PC-3 (cell line): Measurements from ENCODE around the gene SH2D3C. TPM values are rescaled to one million over a fixed set of nuclear protein-coding genes. Genes with fewer than 3 reads are reported as not detected.

ENCODE experiments used
- ATAC-seq: fragments of 200-7000 bp; cut with Tn5 transposase; 2 replicates; pipeline ENCODE4 v1.9.1; 2020; ENCODE audit warnings: mild to moderate bottlenecking, moderate library complexity
- BruUV-seq: library from RNA; stranded (reverse); fragments of 400-500 nt; replicated peaks from 2 replicates; lab custom pipeline; 2021; lab: Mats Ljungman, UMichigan
- CTCF ChIA-PET: fragments of 300-600 bp; sonication (Branson Sonifier 250); formaldehyde crosslinking; loops from one replicate; lab custom pipeline; 2022; ENCODE audit warnings: antibody characterized with exemption; lab: Charles Lee
- POLR2A ChIA-PET: fragments of 300-600 bp; sonication (Branson Sonifier 250); formaldehyde crosslinking; loops from one replicate; lab custom pipeline; 2022; ENCODE audit warnings: antibody characterized with exemption; ENCODE audit not compliant: unreplicated experiment; lab: Charles Lee
- DNase-seq: peaks from one replicate; pipeline ENCODE4 v3.0.0-alpha.2; 2015
- H2AFZ ChIP-seq: fragments of 300-600 bp; sonication (generic); 2 replicates; pipeline ENCODE4 v1.6.0; 2016; ENCODE audit warnings: antibody characterized with exemption, low read length
- H3F3A ChIP-seq: fragments of 300-600 bp; sonication (generic); one replicate; pipeline ENCODE4 v1.6.0; 2017; ENCODE audit warnings: antibody characterized with exemption, low read length, control low read depth, mild to moderate bottlenecking; ENCODE audit not compliant: unreplicated experiment
- H3K27ac ChIP-seq: fragments of 300-600 bp; sonication (generic); 2 replicates; pipeline ENCODE4 v1.5.1; 2016; ENCODE audit warnings: mild to moderate bottlenecking, low read length
- H3K27me3 ChIP-seq: fragments of 300-600 bp; sonication (generic); 2 replicates; pipeline ENCODE4 v1.6.1; 2016; ENCODE audit warnings: low read length, mixed read lengths
- H3K36me3 ChIP-seq: fragments of 300-600 bp; sonication (generic); 2 replicates; pipeline ENCODE4 v1.6.1; 2016; ENCODE audit warnings: low read depth, mixed run types, low read length, mixed read lengths
- H3K4me1 ChIP-seq: fragments of 300-600 bp; sonication (generic); 2 replicates; pipeline ENCODE4 v1.5.1; 2016; ENCODE audit warnings: low read length; ENCODE audit not compliant: insufficient read depth
- H3K4me2 ChIP-seq: fragments of 300-600 bp; sonication (generic); 2 replicates; pipeline ENCODE4 v1.6.0; 2016; ENCODE audit warnings: low read length
- H3K4me3 ChIP-seq: fragments of 300-600 bp; sonication (generic); 2 replicates; pipeline ENCODE4 v1.5.1; 2016; ENCODE audit warnings: mild to moderate bottlenecking, low read length, mixed read lengths
- H3K79me2 ChIP-seq: fragments of 300-600 bp; sonication (generic); 2 replicates; pipeline ENCODE4 v1.6.1; 2017; ENCODE audit warnings: low read length, mixed read lengths
- H3K9ac ChIP-seq: fragments of 300-600 bp; sonication (generic); 2 replicates; pipeline ENCODE4 v1.6.0; 2016; ENCODE audit warnings: mild to moderate bottlenecking, low read length
- H3K9me2 ChIP-seq: fragments of 300-600 bp; sonication (generic); replicated peaks from 2 replicates; pipeline ENCODE4 v1.6.1; 2016; ENCODE audit warnings: mixed run types, low read length, mixed read lengths
- H3K9me3 ChIP-seq: fragments of 300-600 bp; sonication (generic); 2 replicates; pipeline ENCODE4 v1.6.1; 2016; ENCODE audit warnings: low read length, mixed read lengths
- H4K20me1 ChIP-seq: fragments of 300-600 bp; sonication (generic); 2 replicates; pipeline ENCODE4 v1.6.1; 2016; ENCODE audit warnings: low read length, mixed read lengths
- EZH2 ChIP-seq: fragments of 300-600 bp; sonication (generic); IDR thresholded peaks from one replicate; pipeline ENCODE4 v1.6.1; 2017; ENCODE audit warnings: antibody characterized with exemption, mild to moderate bottlenecking, low read length; ENCODE audit not compliant: unreplicated experiment
- EZH2phosphoT487 ChIP-seq: fragments of 300-600 bp; sonication (generic); IDR thresholded peaks from 2 replicates; pipeline ENCODE4 v1.6.1; 2018; ENCODE audit warnings: mild to moderate bottlenecking, antibody characterized with exemption, low read length, borderline replicate concordance
- intact Hi-C: fragments of 100-400 bp; cut with micrococcal nuclease; formaldehyde crosslinking; loops from 2 replicates; pipeline ENCODE4 v1.9.0; 2023
- total RNA-seq: library from RNA; depleted of rRNA; stranded (reverse); fragments of >200 nt; gene quantifications from 2 replicates; pipeline ENCODE4 v1.2.3, GENCODE V29; 2014
- TF ChIP-seq, protein P1 (sequence below): fragments of 300-600 bp; sonication (generic); conservative IDR thresholded peaks from 2 replicates; pipeline ENCODE4 v1.5.1; 2017; ENCODE audit warnings: antibody characterized with exemption, low read depth, mild to moderate bottlenecking, low read length

The SH2D3C gene
- total RNA-seq, 1 experiment from 2014 or later, result 0.26 TPM

DNA sequence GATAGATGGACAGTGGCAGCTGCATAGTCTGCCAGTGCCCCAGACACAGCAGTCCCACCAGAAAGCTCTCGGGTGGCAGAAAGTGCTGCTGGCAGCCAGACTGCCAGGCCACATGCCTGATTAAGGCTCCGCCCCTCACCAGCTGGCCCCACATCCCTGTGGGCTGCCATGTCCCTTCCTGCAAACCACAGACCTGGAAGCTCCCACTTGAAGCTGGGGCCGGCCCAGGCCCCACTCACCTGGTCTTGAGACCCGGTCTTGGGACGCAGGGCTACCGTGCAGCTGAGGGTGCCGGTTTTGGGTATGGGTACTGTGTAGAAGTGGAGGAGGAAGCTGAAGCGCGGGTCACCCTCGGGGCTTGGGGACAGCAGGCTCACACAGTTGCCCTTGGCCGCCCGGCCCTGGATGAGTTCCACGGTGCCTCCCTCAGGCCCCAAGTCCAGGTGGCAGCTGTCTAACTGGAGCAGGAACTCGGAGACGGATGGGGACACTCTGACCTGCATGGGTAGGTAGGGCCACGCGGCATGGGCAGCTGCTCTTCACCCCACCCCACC lies 39.5 kb upstream of the SH2D3C start:
- H3K36me3 ChIP-seq, result peaks cover 6% of the 10 kb centered on the region; the same call in 1 of the 2 replicates
- H3K4me3 ChIP-seq, result no peak overlapping the region
- no peaks in the 10 kb centered on the region for H3K9me2 ChIP-seq
- intact Hi-C loops, result no loop called here
- no peaks in the 10 kb centered on the region for H3K4me1 ChIP-seq
- ATAC-seq, result no peak
- no peaks in the 10 kb centered on the region for H4K20me1 ChIP-seq
- ChIA-PET CTCF (no interaction called here), POLR2A (no interaction called here)
- no peaks in the 10 kb centered on the region for H3K79me2 ChIP-seq
- no peak overlapping the region for H2AFZ ChIP-seq
- H3K4me2 ChIP-seq, result no peak overlapping the region
- no peak overlapping the region for H3K27ac ChIP-seq
- no peak overlapping the region for H3K9ac ChIP-seq
- H3F3A ChIP-seq, result no peaks in the 10 kb centered on the region
- no peaks in the 10 kb centered on the region for H3K27me3 ChIP-seq
- TF ChIP-seq EZH2phosphoT487 (no peak), EZH2 (no peak)
- TF ChIP-seq, protein P1, sequence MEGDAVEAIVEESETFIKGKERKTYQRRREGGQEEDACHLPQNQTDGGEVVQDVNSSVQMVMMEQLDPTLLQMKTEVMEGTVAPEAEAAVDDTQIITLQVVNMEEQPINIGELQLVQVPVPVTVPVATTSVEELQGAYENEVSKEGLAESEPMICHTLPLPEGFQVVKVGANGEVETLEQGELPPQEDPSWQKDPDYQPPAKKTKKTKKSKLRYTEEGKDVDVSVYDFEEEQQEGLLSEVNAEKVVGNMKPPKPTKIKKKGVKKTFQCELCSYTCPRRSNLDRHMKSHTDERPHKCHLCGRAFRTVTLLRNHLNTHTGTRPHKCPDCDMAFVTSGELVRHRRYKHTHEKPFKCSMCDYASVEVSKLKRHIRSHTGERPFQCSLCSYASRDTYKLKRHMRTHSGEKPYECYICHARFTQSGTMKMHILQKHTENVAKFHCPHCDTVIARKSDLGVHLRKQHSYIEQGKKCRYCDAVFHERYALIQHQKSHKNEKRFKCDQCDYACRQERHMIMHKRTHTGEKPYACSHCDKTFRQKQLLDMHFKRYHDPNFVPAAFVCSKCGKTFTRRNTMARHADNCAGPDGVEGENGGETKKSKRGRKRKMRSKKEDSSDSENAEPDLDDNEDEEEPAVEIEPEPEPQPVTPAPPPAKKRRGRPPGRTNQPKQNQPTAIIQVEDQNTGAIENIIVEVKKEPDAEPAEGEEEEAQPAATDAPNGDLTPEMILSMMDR, result no peak
- BruUV-seq, result no TSS peak
- no peak for DNase-seq
- H3K9me3 ChIP-seq, result no peaks in the 10 kb centered on the region

DNA sequence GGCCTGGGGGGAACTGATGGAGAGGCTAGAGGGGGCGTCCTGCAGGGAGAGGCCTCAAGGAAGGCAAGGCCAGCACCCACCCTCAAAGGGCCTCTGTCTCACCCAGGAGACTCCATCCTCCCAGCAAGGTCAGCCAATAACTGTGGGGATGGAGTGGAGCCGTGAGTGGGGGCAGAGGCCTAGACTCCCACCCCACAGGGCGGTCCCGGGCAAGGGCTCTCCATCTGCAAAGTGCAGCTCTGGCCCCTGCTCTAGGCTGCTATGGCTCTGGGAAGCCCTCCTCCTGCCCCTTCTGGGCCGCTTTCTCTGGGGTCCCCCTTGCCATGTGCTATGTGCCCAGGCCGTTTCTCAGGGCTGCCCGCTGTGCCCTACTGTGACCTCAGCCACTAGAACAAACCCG lies 38.3 kb upstream of the SH2D3C start:
- no peak overlapping the region for H3K4me3 ChIP-seq
- H3K9me2 ChIP-seq, result no peaks in the 10 kb centered on the region
- H3K79me2 ChIP-seq, result no peaks in the 10 kb centered on the region
- H2AFZ ChIP-seq, result no peak overlapping the region
- H3F3A ChIP-seq, result no peaks in the 10 kb centered on the region
- no peaks in the 10 kb centered on the region for H3K9me3 ChIP-seq
- H3K27ac ChIP-seq, result no peak overlapping the region
- H3K4me1 ChIP-seq, result no peaks in the 10 kb centered on the region
- peaks cover 10% of the 10 kb centered on the region; the same call in 1 of the 2 replicates for H3K36me3 ChIP-seq
- DNase-seq (no peak), ATAC-seq (no peak; the same call in 1 of the 2 replicates)
- POLR2A ChIA-PET, result no interaction called here
- no peak overlapping the region for H3K4me2 ChIP-seq
- CTCF ChIA-PET, result no interaction called here
- H3K9ac ChIP-seq, result no peak overlapping the region
- no peaks in the 10 kb centered on the region for H3K27me3 ChIP-seq
- BruUV-seq, result no TSS peak
- no peak for TF ChIP-seq EZH2
- TF ChIP-seq, protein P1, result no peak
- TF ChIP-seq EZH2phosphoT487, result no peak
- no peaks in the 10 kb centered on the region for H4K20me1 ChIP-seq
- intact Hi-C loops, result no loop called here

DNA sequence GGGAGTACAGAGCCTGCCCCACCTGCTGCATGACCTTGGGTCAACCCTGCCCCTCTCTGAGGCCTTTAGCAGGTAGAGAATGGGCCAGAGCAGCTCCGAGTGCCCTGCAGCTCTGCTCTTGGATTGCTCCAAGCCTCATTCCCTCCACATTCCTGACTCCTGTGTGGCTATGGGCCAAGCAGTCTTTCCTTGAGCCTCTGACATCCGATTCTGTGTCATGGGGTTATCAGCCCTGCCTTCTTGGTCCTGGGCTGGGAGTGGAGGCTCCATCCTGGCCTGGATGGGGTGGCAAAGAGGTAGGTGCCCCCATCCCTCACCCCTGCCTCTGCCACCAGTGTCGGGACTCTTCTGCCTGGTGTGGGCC lies 37.9 kb upstream of the SH2D3C start:
- Histone ChIP-seq H3K36me3 (peaks cover 10% of the 10 kb centered on the region; the same call in 1 of the 2 replicates), H3K27ac (no peak overlapping the region), H3K9me2 (no peaks in the 10 kb centered on the region), H3K27me3 (no peaks in the 10 kb centered on the region), H3K9ac (no peak overlapping the region), H3K4me3 (no peak overlapping the region), H3K4me1 (no peaks in the 10 kb centered on the region), H3K4me2 (no peak overlapping the region), H3F3A (no peaks in the 10 kb centered on the region), H2AFZ (no peak overlapping the region), H3K79me2 (no peaks in the 10 kb centered on the region), H3K9me3 (no peaks in the 10 kb centered on the region), H4K20me1 (no peaks in the 10 kb centered on the region)
- no TSS peak for BruUV-seq
- POLR2A ChIA-PET, result no interaction called here
- no peak for ATAC-seq
- CTCF ChIA-PET, result no interaction called here
- intact Hi-C loops, result no loop called here
- DNase-seq, result no peak
- TF ChIP-seq EZH2, result no peak
- TF ChIP-seq EZH2phosphoT487, result no peak
- TF ChIP-seq, protein P1, result no peak
